Natural killer cell (primary cell): Measurements from ENCODE around the gene MESP1. TPM values are rescaled to one million over a fixed set of nuclear protein-coding genes. Genes with fewer than 3 reads are reported as not detected.
"Not testable (repeated sequence)": the region's sequence is repeated elsewhere in the genome, so short reads cannot be mapped to it uniquely, and the experiment has no call there.

Experiments
- ATAC-seq, 3 donors: fragments of 150-1000 bp in 2 of 3; fragments of 200-7000 bp in 1 of 3; cut with Tn5 transposase; 1 replicate in 1 of 3; 2 replicates in 2 of 3; pipeline ENCODE4 v1.10.0; 2021; ENCODE audit warnings: mild to moderate bottlenecking in 2 of 3, moderate library complexity in 2 of 3
- DNase-seq, 2 donors: peaks; one replicate each; pipeline versions ENCODE4 v3.0.0 to v3.0.0-alpha.2; 2013 to 2021; ENCODE audit warnings: mixed read lengths in 1 of 2
- H3K27ac ChIP-seq: one replicate; pipeline ENCODE4 v1.5.1; 2013; ENCODE audit warnings: mild to moderate bottlenecking, low read length
- H3K27me3 ChIP-seq: one replicate; pipeline ENCODE4 v1.6.1; 2013; ENCODE audit warnings: low read length; ENCODE audit not compliant: control insufficient read depth, insufficient read depth
- H3K36me3 ChIP-seq: one replicate; pipeline ENCODE4 v1.6.1; 2013; ENCODE audit warnings: low read length; ENCODE audit not compliant: control insufficient read depth, insufficient read depth
- H3K4me1 ChIP-seq: one replicate; pipeline ENCODE4 v1.6.1; 2013; ENCODE audit warnings: low read length; ENCODE audit not compliant: control insufficient read depth, insufficient read depth
- H3K4me3 ChIP-seq: one replicate; pipeline ENCODE4 v1.5.1; 2013; ENCODE audit warnings: low read length
- H3K9me3 ChIP-seq: one replicate; pipeline ENCODE4 v1.6.1; 2013; ENCODE audit warnings: low read length; ENCODE audit not compliant: control insufficient read depth, insufficient read depth
- H3K27ac Mint-ChIP-seq, 2 donors: one replicate each; pipeline ENCODE4 v1.8.0; 2022; ENCODE audit warnings: mild to moderate bottlenecking in 2 of 2, mixed read lengths in 2 of 2, moderate library complexity in 1 of 2
- H3K27me3 Mint-ChIP-seq, 2 donors: one replicate each; pipeline ENCODE4 v1.8.0; 2022; ENCODE audit warnings: low read depth in 2 of 2, mixed read lengths in 2 of 2
- H3K36me3 Mint-ChIP-seq: one replicate; pipeline ENCODE4 v1.8.0; 2022; ENCODE audit warnings: mixed read lengths
- H3K4me1 Mint-ChIP-seq, 2 donors: one replicate each; pipeline ENCODE4 v1.8.0; 2022; ENCODE audit warnings: mixed read lengths in 2 of 2
- H3K4me3 Mint-ChIP-seq: one replicate; pipeline ENCODE4 v1.8.0; 2022; ENCODE audit warnings: mild to moderate bottlenecking, moderate library complexity, mixed read lengths
- H3K9me3 Mint-ChIP-seq, 2 donors: one replicate each; pipeline ENCODE4 v1.8.0; 2022; ENCODE audit warnings: mixed read lengths in 2 of 2
- CTCF ChIP-seq: fragments of 200-600 bp; IDR thresholded peaks from one replicate; pipeline ENCODE4 v1.8.0; 2022; ENCODE audit warnings: antibody characterized with exemption
- WGBS: methylation state at CpG from one replicate; pipeline ENCODE4 v1.1.7; 2013; ENCODE audit warnings: missing lambda C conversion rate; ENCODE audit not compliant: insufficient coverage; 5-methylcytosine and 5-hydroxymethylcytosine counted together
- intact Hi-C: fragments of 100-400 bp; cut with micrococcal nuclease; formaldehyde crosslinking; loops from one replicate; pipeline ENCODE4 v1.14.2; 2022
- total RNA-seq, 4 donors: library from RNA; stranded (reverse); fragments of 120-200 nt in 1 of 4; gene quantifications; one replicate each; pipeline versions ENCODE4 v1.2.3 to v1.2.4, GENCODE V29; 2013 to 2022

The MESP1 gene
- total RNA-seq, 3 donors from 2014 or later (not counting 1 experiment from before 2014, with no cell fraction given): 0.45 to 2.9 (median 2.5) TPM

- Histone ChIP-seq H3K4me3 (no peak overlapping the region), H3K27me3 (no peaks in the 10 kb centered on the region), H3K4me1 (peaks cover 19% of the 10 kb centered on the region), H3K36me3 (no peaks in the 10 kb centered on the region), H3K9me3 (no peaks in the 10 kb centered on the region), H3K27ac (no peak overlapping the region)
- WGBS: 86% methylated on average over 15 of the region's 15 CpGs
- Mint-ChIP-seq H3K4me3 (no peak overlapping the region), H3K36me3 (no peaks in the 10 kb centered on the region), H3K27me3 (peaks cover 7 to 16% of the 10 kb centered on the region in 2 donors), H3K9me3 (no peaks in the 10 kb centered on the region), H3K27ac (no peak overlapping the region), H3K4me1 (no peaks in the 10 kb centered on the region)
- intact Hi-C loops: no loop called here
- no peak for TF ChIP-seq CTCF
- DNase-seq (no peak), ATAC-seq (no peak)
Observed at GRCh38 chr15:89783861-89784685, 33.0 kb upstream of the MESP1 start.

GRCh38 chr15:89783111-89783860 is 32.2 kb upstream of the MESP1 start:
- no peaks in the 10 kb centered on the region for H3K9me3 Mint-ChIP-seq
- H3K4me1 Mint-ChIP-seq: no peaks in the 10 kb centered on the region
- no peaks in the 10 kb centered on the region for H3K36me3 Mint-ChIP-seq
- Histone ChIP-seq H3K4me3 (no peak overlapping the region), H3K4me1 (peaks cover 19% of the 10 kb centered on the region), H3K27ac (no peak overlapping the region), H3K9me3 (no peaks in the 10 kb centered on the region), H3K36me3 (no peaks in the 10 kb centered on the region), H3K27me3 (no peaks in the 10 kb centered on the region)
- no peak for ATAC-seq
- H3K27ac Mint-ChIP-seq: no peak overlapping the region
- WGBS: 91% methylated on average over 14 of the region's 14 CpGs
- no peak overlapping the region for H3K4me3 Mint-ChIP-seq
- H3K27me3 Mint-ChIP-seq: peaks cover 7 to 16% of the 10 kb centered on the region in 2 donors
- TF ChIP-seq CTCF: no peak
- intact Hi-C loops: no loop called here
- no peak for DNase-seq

DNA sequence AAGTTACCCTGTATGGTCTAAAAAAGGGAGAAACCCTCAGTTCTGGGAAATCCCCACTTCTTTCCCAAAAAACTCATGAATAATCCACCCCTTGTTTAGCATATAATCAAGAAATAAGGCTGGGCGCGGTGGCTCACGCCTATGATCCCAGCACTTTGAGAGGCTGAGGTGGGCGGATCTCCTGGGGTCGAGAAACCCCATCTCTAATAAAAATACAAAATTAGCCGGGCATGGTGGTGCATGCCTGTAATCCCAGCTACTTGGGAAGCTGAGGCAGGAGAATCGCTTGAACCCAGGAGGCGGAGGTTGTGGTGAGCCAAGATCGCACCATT is 31.5 kb upstream of the MESP1 start:
- peaks cover 19% of the 10 kb centered on the region for H3K4me1 ChIP-seq
- 92% methylated on average over 7 of the region's 9 CpGs for WGBS
- H3K9me3 ChIP-seq, H3K27ac ChIP-seq, DNase-seq, ATAC-seq, H3K4me1 Mint-ChIP-seq, H3K27ac Mint-ChIP-seq, H3K36me3 ChIP-seq, H3K36me3 Mint-ChIP-seq, H3K4me3 Mint-ChIP-seq, H3K9me3 Mint-ChIP-seq, H3K27me3 ChIP-seq, H3K4me3 ChIP-seq, intact Hi-C loops: not testable (repeated sequence)
- H3K27me3 Mint-ChIP-seq: peaks cover 9 to 16% of the 10 kb centered on the region in 2 donors

GRCh38 chr15:89781891-89782618 is 31.0 kb upstream of the MESP1 start:
- no peak for DNase-seq
- H3K36me3 ChIP-seq: no peaks in the 10 kb centered on the region
- H3K27ac ChIP-seq: no peak overlapping the region
- Mint-ChIP-seq H3K27me3 (peaks cover 9 to 16% of the 10 kb centered on the region in 2 donors), H3K4me3 (no peak overlapping the region), H3K9me3 (no peaks in the 10 kb centered on the region), H3K4me1 (no peaks in the 10 kb centered on the region), H3K36me3 (no peaks in the 10 kb centered on the region), H3K27ac (no peak overlapping the region)
- peaks cover 22% of the 10 kb centered on the region for H3K4me1 ChIP-seq
- H3K27me3 ChIP-seq: peaks cover 2% of the 10 kb centered on the region
- TF ChIP-seq CTCF: no peak
- whole genome bisulfite sequencing: 78% methylated on average over 14 of the region's 15 CpGs
- intact Hi-C loops: no loop called here
- ATAC-seq: peak in 1 of 3 donors; percentile 31
- H3K9me3 ChIP-seq: no peaks in the 10 kb centered on the region
- no peak overlapping the region for H3K4me3 ChIP-seq
